SH-SY5Y (cell line): Measurements from ENCODE around the gene POLR2F.

Experiments
- GATA2 ChIP-seq: IDR thresholded peaks from 2 replicates; pipeline ENCODE4 v1.6.1; 2011; ENCODE audit warnings: mild to moderate bottlenecking, low read depth, low read length
- GATA3 ChIP-seq: IDR thresholded peaks from 2 replicates; pipeline ENCODE4 v1.6.1; 2011; ENCODE audit warnings: low read depth, mild to moderate bottlenecking, low read length, moderate library complexity

POLR2F gene

DNA sequence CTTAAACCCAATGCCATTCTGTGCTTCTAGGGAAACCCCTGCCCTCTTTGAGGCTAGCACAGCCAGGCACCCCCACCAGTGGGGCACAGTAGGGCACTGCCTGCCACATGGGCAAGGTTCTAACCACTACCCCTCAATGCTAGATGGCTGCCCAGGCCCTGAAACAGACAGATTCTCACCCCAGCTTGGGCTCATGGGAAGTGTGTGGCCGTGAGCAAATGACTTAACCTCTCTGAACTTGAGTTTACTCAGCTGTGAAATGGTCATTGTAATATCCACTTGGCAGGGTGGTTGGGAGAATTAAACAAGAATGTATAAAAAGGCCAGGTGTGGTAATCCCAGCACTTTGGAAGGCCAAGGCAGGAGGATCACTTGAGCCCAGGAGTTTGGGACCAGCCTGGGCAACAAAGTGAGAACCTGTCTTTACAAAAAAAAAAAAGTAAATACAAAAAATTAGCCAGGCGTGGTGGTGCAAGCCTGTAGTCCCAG, 22.5 kb upstream of the POLR2F start:
- TF ChIP-seq GATA3 (no peak), GATA2 (no peak)

GRCh38 chr22:37931893-37932389, 21.6 kb upstream of the POLR2F start:
- TF ChIP-seq GATA3 = no peak
- TF ChIP-seq GATA2 = no peak

- TF ChIP-seq GATA3 = no peak
- TF ChIP-seq GATA2 = no peak
Observed at GRCh38 chr22:37932401-37932800, 21.1 kb upstream of the POLR2F start.

DNA sequence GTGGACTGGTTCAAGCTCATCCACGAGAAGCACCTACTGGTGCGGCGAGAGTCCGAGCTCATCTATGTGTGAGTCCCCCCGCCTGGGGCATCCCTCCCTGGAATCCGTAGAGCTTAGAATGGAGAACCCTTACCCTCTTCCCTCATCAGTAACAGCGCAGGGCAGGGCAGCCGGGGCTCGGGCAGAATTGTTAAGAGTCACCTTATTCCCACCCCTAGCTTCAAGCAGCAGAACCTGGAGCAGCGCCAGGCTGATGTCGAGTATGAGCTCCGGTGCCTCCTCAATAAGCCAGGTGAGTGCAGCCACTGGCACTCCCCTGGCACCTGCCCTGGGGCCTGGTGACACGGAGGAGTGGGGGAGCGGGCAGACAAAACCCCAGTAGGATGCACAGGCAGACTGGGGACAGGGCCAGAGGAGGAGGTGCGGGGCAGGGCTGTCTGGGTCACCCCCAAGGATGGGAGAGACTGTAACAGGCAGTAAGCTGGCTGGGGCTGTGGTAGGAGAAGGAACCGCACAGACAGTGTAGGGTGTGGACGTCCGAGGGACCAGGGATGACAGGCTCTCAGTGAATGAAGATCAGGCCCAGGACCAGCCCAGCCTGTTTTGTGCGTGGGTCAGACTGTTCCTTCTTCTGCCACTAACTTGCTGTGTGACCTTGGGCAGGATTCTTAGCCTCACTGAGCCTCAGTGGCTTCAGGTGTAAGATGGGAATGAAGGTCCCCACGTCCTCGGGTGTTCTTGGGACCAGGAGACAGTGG, 20.5 kb upstream of the POLR2F start:
- TF ChIP-seq GATA3 (no peak), GATA2 (no peak)

DNA sequence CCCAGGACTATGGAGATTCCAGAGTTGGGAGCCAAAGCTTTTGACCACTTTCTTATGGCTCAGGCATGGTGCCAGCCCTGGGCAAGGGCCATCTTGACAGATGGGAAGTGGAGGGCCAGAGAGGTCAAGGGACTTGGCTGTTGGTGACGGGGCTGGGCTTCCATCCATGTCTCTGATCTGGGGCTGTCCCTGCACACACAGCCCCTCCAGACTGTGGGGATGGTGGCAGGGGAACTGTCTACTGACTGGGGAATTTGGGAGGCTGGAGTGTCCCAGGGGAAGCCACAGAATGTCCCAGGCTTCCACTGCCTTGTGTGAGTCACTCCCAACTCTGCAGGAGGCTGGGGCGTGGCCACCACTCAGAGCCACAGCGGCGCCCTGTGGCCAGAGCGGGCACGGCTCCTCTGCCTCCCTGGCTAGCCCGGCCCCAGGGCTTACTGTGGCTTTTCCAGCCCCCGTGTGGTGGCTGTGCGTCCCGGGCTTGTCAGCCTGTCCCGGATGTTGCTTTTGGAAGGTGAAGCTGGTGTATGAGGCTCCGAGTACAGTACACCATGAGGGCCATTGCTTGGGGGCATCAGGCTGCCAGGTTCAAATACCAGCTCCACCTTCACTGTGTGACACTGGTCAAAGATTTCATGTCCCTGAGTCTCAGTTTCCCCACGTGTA, 19.7 kb upstream of the POLR2F start:
- TF ChIP-seq GATA3 (no peak), GATA2 (no peak)

- no peak for TF ChIP-seq GATA3
- TF ChIP-seq GATA2 = no peak
Observed at GRCh38 chr22:37940698-37941376, 12.7 kb upstream of the POLR2F start.

- no peak for TF ChIP-seq GATA3
- no peak for TF ChIP-seq GATA2
Observed at GRCh38 chr22:37942133-37942532, 11.4 kb upstream of the POLR2F start.

GRCh38 chr22:37943136-37943824, 10.2 kb upstream of the POLR2F start:
- TF ChIP-seq GATA2 (no peak), GATA3 (no peak)

DNA sequence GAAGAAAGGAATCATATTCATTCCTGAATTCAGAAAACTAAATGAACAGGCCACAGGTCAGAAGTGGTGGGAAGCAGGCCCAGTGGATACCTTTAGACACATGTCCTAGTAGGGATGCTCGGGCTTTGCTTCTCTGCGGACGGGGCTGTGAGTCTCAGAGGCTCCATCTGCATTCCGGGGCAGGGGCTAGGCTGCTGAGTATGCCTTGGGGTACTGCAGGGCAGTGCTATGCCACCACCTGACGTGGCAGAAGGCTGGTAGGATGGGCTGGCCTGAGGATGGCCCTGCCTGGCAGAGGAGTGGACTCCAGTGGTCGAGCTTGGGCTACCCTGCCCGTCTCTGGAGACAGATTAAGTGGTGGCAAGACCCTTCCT, 9.7 kb upstream of the POLR2F start:
- TF ChIP-seq GATA3 (no peak), GATA2 (no peak)

DNA sequence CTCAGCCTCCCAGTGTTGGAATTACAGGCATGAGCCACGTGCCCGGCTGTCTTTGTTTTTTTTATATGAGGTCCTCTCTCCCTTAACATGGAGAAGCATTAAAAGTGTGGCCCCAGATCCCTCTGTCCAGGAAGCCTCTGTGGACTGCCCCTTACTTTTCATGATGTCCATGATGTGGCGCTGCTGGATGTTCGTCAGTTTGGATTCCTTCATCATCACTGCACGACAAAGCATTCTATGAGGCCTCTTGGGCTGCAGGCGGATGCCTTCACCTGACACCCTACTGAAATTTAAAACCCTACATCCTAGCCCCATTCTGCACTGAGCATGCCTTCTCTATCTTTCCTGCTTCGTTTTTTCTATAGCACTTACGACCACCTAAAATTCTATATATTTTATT, 2.2 kb upstream of the POLR2F start:
- no peak for TF ChIP-seq GATA2
- no peak for TF ChIP-seq GATA3

DNA sequence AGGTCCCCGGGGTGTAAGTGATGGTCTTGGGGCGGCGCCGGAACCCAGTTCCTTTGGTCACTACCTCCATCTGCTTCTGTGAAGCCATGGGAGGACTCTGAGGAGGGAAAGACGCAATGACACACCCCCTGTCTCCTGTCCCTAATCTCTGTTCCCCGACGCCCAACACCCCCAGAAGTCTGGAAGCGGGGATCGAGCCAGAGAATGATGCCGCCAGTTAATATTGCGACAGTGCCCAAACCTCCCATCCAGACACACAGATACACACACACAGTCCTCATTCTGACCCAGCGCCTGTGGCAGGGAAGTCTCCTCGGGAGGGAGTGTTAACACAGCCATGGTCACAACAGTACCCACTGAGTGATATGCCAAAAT, 450 bp upstream of the POLR2F start:
- no peak for TF ChIP-seq GATA2
- no peak for TF ChIP-seq GATA3

- no peak for TF ChIP-seq GATA2
- TF ChIP-seq GATA3 = no peak
Observed at GRCh38 chr22:37954686-37955085, 1.2 kb downstream of the POLR2F start.

DNA sequence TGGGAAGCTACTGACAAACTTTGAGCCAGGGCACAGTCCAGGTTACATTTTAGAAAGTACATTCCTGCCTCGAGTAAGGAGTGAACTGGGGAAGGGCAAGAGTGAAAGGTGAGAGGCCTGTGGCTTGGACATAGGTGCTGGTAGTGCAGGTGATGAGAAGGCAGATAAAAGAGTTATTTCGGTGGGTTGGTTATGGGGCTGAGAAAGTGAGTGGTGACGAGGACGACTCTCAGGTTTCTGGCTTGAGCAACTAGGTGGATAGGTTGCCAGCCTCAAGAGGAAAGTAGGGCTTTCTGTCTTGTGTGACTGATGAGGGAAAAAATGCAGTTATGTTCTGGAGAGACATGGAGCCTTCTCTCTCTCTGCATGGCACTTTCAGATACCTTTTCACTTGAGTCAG, 3.7 kb downstream of the POLR2F start:
- TF ChIP-seq GATA3 (no peak), GATA2 (no peak)
